ENCODE measurements around the gene LTB4R2. TPM values are rescaled to one million over a fixed set of nuclear protein-coding genes. Genes with fewer than 3 reads are reported as not detected.

Gene LTB4R2
- polyA plus RNA-seq, 2 of the 4 experiments (the other 2 are of a cell fraction), result 5.8 to 8.6 TPM

- no peak for TF ChIP-seq HOXB13 (CRISPR knock-in tag; IDR thresholded peaks at IDR 0.05; ENCODE audit: low read depth)
- TF ChIP-seq HOXB5 (CRISPR knock-in tag; IDR thresholded peaks at IDR 0.05), result no peak
- no peak for TF ChIP-seq TFCP2L1 (CRISPR knock-in tag; IDR thresholded peaks at IDR 0.05)
- TF ChIP-seq KDM5A (IDR thresholded peaks at IDR 0.05), result no peak
- no peak for TF ChIP-seq KDM1A (IDR thresholded peaks at IDR 0.05; ENCODE audit: low read depth)
- TF ChIP-seq CTCF (IDR thresholded peaks at IDR 0.05), result no peak
- no peak for TF ChIP-seq HDAC2 (IDR thresholded peaks at IDR 0.05)
- no peak for TF ChIP-seq POLR2A (IDR thresholded peaks at IDR 0.05; ENCODE audit: low read length)
- no peak for TF ChIP-seq BHLHE40 (IDR thresholded peaks at IDR 0.05; ENCODE audit: low read depth, low read length)
- no peak for TF ChIP-seq E2F6 (IDR thresholded peaks at IDR 0.05; ENCODE audit: borderline replicate concordance, low read depth)
- TF ChIP-seq CEBPB (IDR thresholded peaks at IDR 0.05), result no peak
- no peak for TF ChIP-seq ZNF302 (CRISPR knock-in tag; IDR thresholded peaks at IDR 0.05)
- no peak for TF ChIP-seq ESRRA (IDR thresholded peaks at IDR 0.05; ENCODE audit: borderline replicate concordance, low read length)
- no peak for TF ChIP-seq MYC (IDR thresholded peaks at IDR 0.05; ENCODE audit: borderline replicate concordance, low read length)
Measured at GRCh38 chr14:24293525-24293924, 16.4 kb upstream of the LTB4R2 start.

GRCh38 chr14:24296341-24297157 is 13.4 kb upstream of the LTB4R2 start:
- H3K4me2 ChIP-seq, result no peak overlapping the region
- FAIRE-seq (no peak), DNase-seq (ENCODE audit: low read depth in 1 of 2, low spot score in 1 of 2) (peak; percentile 77 to 87), ATAC-seq (peak; percentile 75 to 80)
- no peak overlapping the region for H3K27ac ChIP-seq
- ChIA-PET POLR2A (interaction anchor here (1.4 to 1.9 kb wide), 2 partner anchors 54 to 134 kb away, joined by 4 to 27 read pairs; partner anchors contain the start of genes KHNYN and TINF2), CTCF (interaction anchor here (0.7 to 46.6 kb wide), 25 partner anchors 14 to 242 kb away, joined by 3 to 1142 read pairs (median 5); partner anchors contain the start of genes CBLN3, CHMP4A, CIDEB and GMPR2)
- 61% methylated on average over 12 of the region's 12 CpGs for WGBS (ENCODE audit: missing lambda C conversion rate)
- peaks cover 15% of the 10 kb centered on the region; the same call in 2 of the 3 replicates for H3K4me1 ChIP-seq
- H3K9me3 ChIP-seq, result no peaks in the 10 kb centered on the region
- H3K4me3 ChIP-seq, result no peak overlapping the region
- TF ChIP-seq MAFK (IDR thresholded peaks at IDR 0.05; ENCODE audit: partially characterized antibody) (no peak), RFX5 (IDR thresholded peaks at IDR 0.05) (no peak), TFCP2L1 (CRISPR knock-in tag; IDR thresholded peaks at IDR 0.05) (no peak), RAD21 (conservative IDR thresholded peaks at IDR 0.05 in 1 of 2, IDR thresholded peaks at IDR 0.05 in 1 of 2) (peak; percentile 69 to 80), SMC3 (IDR thresholded peaks at IDR 0.05) (peak; percentile 74), EHF (CRISPR knock-in tag; IDR thresholded peaks at IDR 0.05) (no peak), ESRRA (IDR thresholded peaks at IDR 0.05; ENCODE audit: borderline replicate concordance, low read length) (no peak), FOSL2 (IDR thresholded peaks at IDR 0.05) (no peak), FOSL2 (CRISPR knock-in tag; IDR thresholded peaks at IDR 0.05) (peak; percentile 12; the same call in 1 of the 2 replicates), CTCF (IDR thresholded peaks at IDR 0.05) (peak; percentile 79), NPAS2 (CRISPR knock-in tag; IDR thresholded peaks at IDR 0.05; ENCODE audit: borderline replicate concordance) (no peak), CBX8 (IDR thresholded peaks at IDR 0.05) (no peak), HDAC2 (IDR thresholded peaks at IDR 0.05) (no peak), FOXS1 (CRISPR knock-in tag; IDR thresholded peaks at IDR 0.05) (no peak), EHMT2 (IDR thresholded peaks at IDR 0.05; ENCODE audit: low read depth) (no peak), HOXB13 (CRISPR knock-in tag; IDR thresholded peaks at IDR 0.05; ENCODE audit: low read depth) (no peak), HEYL (CRISPR knock-in tag; IDR thresholded peaks at IDR 0.05) (no peak), HOXA7 (CRISPR knock-in tag; IDR thresholded peaks at IDR 0.05) (no peak), JUNB (IDR thresholded peaks at IDR 0.05) (no peak), HMGXB4 (CRISPR knock-in tag; IDR thresholded peaks at IDR 0.05; ENCODE audit: borderline replicate concordance) (no peak), CEBPB (IDR thresholded peaks at IDR 0.05) (no peak), GATA3 (IDR thresholded peaks at IDR 0.05; ENCODE audit: borderline replicate concordance) (no peak), KDM1A (IDR thresholded peaks at IDR 0.05; ENCODE audit: low read depth) (no peak), ZSCAN20 (CRISPR knock-in tag; IDR thresholded peaks at IDR 0.05) (no peak), POLR2A (IDR thresholded peaks at IDR 0.05; ENCODE audit: low read length) (no peak)

More at GRCh38 chr14:24293525-24293924, 16.4 kb upstream of the LTB4R2 start:
- Histone ChIP-seq H3K9me3 (no peaks in the 10 kb centered on the region), H3K27ac (no peak overlapping the region), H3K4me2 (no peak overlapping the region), H3K4me1 (peaks cover 1% of the 10 kb centered on the region; the same call in 2 of the 3 replicates), H3K4me3 (no peak overlapping the region)
- FAIRE-seq, result no peak
- POLR2A ChIA-PET, result interaction anchor here (0.6 kb wide), 1 partner anchor 22 kb away, joined by 3 read pairs; the partner anchor contains the start of gene RABGGTA
- CTCF ChIA-PET, result interaction anchor here (1.8 to 34.0 kb wide), 3 partner anchors 10 to 138 kb away, joined by 4 to 601 read pairs (median 469); partner anchors contain the start of genes CIDEB, DHRS1, LTB4R and LTB4R2
- no peak for ATAC-seq
- no peak for DNase-seq (ENCODE audit: low read depth in 1 of 2, low spot score in 1 of 2)
- 90% methylated on average over 2 of the region's 2 CpGs for WGBS (ENCODE audit: missing lambda C conversion rate)
